Activated naive CD8-positive, alpha-beta T cell treated with anti-CD3 and anti-CD28 coated beads for 36 hours (primary cell): ENCODE results near the gene B9D1. TPM values are rescaled to one million over a fixed set of nuclear protein-coding genes. Genes with fewer than 3 reads are reported as not detected.
"Not testable (repeated sequence)": the region's sequence is repeated elsewhere in the genome, so short reads cannot be mapped to it uniquely, and the experiment has no call there.

Experiments
- DNase-seq: peaks from one replicate; pipeline ENCODE4 v3.0.0; 2021
- H3K27ac Mint-ChIP-seq: one replicate; pipeline ENCODE4 v1.8.0; 2022; ENCODE audit warnings: mild to moderate bottlenecking, moderate library complexity, mixed read lengths
- H3K27me3 Mint-ChIP-seq: one replicate; pipeline ENCODE4 v1.8.0; 2022; ENCODE audit warnings: mild to moderate bottlenecking, mixed read lengths
- H3K36me3 Mint-ChIP-seq: one replicate; pipeline ENCODE4 v1.8.0; 2021; ENCODE audit warnings: mild to moderate bottlenecking, mixed read lengths
- H3K4me1 Mint-ChIP-seq: one replicate; pipeline ENCODE4 v1.8.0; 2021; ENCODE audit warnings: mixed read lengths
- H3K4me3 Mint-ChIP-seq: one replicate; pipeline ENCODE4 v1.8.0; 2022; ENCODE audit warnings: mild to moderate bottlenecking, moderate library complexity, mixed read lengths
- H3K9me3 Mint-ChIP-seq: one replicate; pipeline ENCODE4 v1.8.0; 2022; ENCODE audit warnings: mixed read lengths
- total RNA-seq, 2 experiments: library from RNA; stranded (reverse); gene quantifications; one replicate each; pipeline ENCODE4 v1.2.3, GENCODE V29; 2021

B9D1 gene
- total RNA-seq, 2 experiments from 2014 or later: 4.7 to 7.3 TPM

DNA sequence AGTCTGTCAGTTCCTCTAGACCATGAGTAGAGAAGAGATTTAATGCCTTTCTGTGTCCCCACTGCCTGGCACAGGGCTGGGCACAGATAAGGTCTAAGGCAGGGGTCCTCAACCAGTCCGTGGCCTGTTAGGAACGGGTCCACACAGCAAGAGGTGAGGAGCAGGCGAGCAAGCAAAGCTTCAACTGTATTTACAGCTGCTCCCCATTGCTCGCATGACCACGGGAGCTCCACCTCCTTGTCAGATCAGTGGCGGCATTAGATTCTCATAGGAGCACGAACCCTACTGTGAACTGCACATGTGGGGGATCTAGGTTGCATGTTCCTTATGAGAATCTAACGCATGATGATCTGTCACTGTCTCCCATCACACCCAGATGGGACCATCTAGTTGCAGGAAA is 1.8 kb downstream of the B9D1 start:
- H3K36me3 Mint-ChIP-seq: no peaks in the 10 kb centered on the region
- H3K27ac Mint-ChIP-seq: no peak overlapping the region
- peaks cover 6% of the 10 kb centered on the region for H3K4me1 Mint-ChIP-seq
- DNase-seq: no peak
- H3K27me3 Mint-ChIP-seq: peaks cover 4% of the 10 kb centered on the region
- no peak overlapping the region for H3K4me3 Mint-ChIP-seq
- no peaks in the 10 kb centered on the region for H3K9me3 Mint-ChIP-seq

DNA sequence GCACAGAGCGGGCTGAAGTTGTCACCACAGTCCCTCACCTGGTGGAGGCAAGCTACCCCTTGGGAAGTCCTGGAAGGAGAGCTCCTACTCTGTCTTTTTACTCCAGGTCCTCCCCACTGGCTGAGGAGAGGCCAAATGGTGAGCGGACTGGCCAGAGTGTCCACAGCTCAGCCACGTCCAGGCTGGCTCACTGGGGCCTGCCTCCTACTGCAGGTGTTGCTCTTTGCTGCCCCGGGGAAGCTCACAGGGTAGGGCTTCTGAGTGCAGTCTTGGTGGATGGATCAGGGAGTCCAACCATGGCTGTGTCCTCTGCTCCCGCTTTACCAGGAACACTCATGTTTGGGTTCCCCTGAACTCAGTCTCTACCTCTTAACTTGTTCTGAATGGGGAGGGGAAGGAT is 2.7 kb downstream of the B9D1 start:
- no peak for DNase-seq

DNA sequence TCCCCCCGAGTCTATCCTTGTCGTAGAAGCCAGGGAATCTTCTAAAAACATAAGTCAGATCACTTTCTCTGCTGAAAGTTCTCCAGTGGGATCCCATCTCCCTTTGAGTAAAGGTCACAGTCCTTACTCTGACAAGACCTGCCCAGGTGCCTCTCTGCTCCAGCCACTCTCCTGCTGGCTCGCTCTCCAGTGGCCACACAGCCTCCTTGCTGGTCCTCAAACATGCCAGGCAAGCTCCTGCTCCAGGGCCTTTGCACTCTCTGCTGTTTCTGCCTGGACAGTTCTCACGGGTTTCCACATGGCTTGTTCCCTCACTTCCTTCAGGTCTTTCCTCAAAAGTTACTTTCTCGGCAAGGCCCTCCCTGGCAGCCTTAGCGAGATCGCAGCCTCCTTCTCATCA is 3.4 kb downstream of the B9D1 start:
- Mint-ChIP-seq H3K36me3 (no peaks in the 10 kb centered on the region), H3K27ac (no peak overlapping the region), H3K4me3 (no peak overlapping the region), H3K9me3 (no peaks in the 10 kb centered on the region), H3K27me3 (peaks cover 4% of the 10 kb centered on the region), H3K4me1 (peaks cover 6% of the 10 kb centered on the region)
- no peak for DNase-seq

More for the DNA sequence above, 2.7 kb downstream of the B9D1 start:
- Mint-ChIP-seq H3K27me3 (peaks cover 4% of the 10 kb centered on the region), H3K4me1 (peaks cover 6% of the 10 kb centered on the region), H3K36me3 (no peaks in the 10 kb centered on the region), H3K27ac (no peak overlapping the region), H3K4me3 (no peak overlapping the region), H3K9me3 (no peaks in the 10 kb centered on the region)

DNA sequence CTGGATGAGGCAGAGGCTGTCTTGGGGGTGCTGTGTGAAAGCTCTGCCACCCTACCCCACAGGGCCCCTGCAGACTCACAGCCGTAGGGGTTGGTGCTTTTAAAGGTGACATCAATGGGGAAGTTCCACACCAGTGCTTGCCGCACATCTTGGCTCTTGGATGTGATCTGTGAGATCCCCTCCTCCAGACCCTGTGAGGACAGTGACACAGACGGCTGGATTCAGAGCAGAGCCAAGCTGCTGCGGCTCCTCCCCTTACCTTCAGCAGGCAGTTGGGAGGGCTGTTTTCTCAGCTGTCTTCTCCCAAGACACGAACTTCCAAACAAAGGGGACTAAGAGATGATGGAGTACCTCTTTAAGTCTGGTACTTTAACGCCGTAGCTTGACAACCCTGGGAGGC is 4.8 kb downstream of the B9D1 start:
- Mint-ChIP-seq H3K27me3 (no peaks in the 10 kb centered on the region), H3K4me1 (peaks cover 6% of the 10 kb centered on the region), H3K4me3 (no peak overlapping the region), H3K27ac (no peak overlapping the region), H3K36me3 (no peaks in the 10 kb centered on the region), H3K9me3 (no peaks in the 10 kb centered on the region)
- DNase-seq: no peak

DNA sequence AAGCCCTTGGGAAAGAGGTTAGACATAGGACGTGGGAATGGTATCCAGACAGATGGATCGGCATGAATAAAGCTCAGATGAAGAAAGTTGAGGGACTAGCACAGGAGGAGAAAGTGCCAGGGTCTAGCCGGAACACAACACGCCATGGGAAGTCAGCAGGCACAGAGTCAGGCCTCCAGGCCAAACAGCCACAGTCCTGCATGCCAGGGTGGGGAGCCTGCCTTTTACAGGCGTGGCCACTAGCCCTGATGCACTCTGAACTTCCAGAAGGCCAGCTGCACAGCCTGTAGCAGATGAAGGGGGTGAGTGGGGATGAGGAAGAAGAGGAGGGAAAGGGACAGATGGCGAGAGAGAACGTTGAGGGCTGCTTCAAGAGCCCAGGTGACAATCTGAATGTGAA is 5.2 kb downstream of the B9D1 start:
- H3K36me3 Mint-ChIP-seq: no peaks in the 10 kb centered on the region
- H3K9me3 Mint-ChIP-seq: no peaks in the 10 kb centered on the region
- peaks cover 6% of the 10 kb centered on the region for H3K4me1 Mint-ChIP-seq
- no peak overlapping the region for H3K27ac Mint-ChIP-seq
- H3K4me3 Mint-ChIP-seq: no peak overlapping the region
- no peaks in the 10 kb centered on the region for H3K27me3 Mint-ChIP-seq
- no peak for DNase-seq

DNA sequence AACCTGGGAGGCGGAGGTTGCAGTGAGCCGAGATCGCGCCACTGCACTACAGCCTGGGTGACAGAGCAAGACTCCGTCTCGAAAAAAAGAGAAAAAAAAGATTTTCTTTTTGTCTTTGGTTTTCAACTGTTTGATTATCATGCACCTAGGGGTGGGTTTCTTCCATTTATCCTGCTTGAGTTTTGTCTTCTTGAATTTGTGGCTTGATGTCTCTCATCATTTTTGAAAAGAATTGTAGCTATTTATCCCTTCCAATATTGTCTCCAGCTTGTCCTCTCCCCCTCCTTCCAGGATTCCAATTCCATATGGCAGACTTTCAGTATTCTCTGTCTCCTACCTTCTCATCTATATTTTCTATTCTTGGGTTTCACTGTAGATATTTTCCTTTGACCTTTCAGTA is 7.8 kb downstream of the B9D1 start:
- DNase-seq: no peak
- Mint-ChIP-seq H3K4me1 (no peaks in the 10 kb centered on the region), H3K4me3 (no peak overlapping the region), H3K27me3 (no peaks in the 10 kb centered on the region), H3K36me3 (no peaks in the 10 kb centered on the region), H3K27ac (no peak overlapping the region), H3K9me3 (no peaks in the 10 kb centered on the region)

DNA sequence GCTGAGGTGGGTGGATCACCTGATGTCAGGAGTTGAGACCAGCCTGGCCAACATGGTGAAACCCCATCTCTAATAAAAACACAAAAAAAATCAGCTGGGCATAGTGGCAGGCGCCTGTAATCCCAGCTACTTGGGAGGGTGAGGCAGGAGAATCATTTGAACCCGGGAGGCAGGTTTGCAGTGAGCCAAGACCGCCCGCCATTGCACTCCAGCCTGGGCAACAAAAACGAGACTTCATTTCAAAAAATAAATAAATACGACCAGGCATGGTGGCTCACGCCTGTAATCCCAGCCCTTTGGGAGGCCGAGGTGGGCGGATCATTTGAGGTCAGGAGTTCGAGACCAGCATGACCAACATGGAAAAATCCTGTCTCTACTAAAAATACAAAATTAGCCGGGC is 9.1 kb downstream of the B9D1 start:
- not testable (repeated sequence) for DNase-seq, H3K36me3 Mint-ChIP-seq, H3K27me3 Mint-ChIP-seq, H3K9me3 Mint-ChIP-seq, H3K27ac Mint-ChIP-seq, H3K4me1 Mint-ChIP-seq, H3K4me3 Mint-ChIP-seq

DNA sequence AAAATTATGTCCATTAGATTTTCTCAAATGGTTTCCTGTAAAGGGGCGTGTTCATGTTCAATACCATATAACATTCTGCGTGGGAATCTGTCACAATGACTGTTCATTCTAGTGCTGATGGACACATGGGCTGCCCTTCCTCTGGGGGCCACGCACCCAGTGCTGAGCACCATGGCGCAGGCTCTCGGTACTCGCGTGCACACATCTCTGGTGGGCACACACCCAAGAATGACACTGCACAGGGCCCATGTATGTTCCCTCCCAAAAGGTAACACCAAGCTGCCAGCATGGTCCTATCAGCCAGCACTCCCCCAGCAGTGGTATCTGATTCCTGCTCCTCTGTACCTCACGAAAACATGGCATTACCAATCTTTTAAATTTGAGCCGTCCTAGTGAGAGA is 13.7 kb downstream of the B9D1 start:
- H3K4me1 Mint-ChIP-seq: no peaks in the 10 kb centered on the region
- H3K9me3 Mint-ChIP-seq: no peaks in the 10 kb centered on the region
- DNase-seq: no peak
- no peaks in the 10 kb centered on the region for H3K27me3 Mint-ChIP-seq
- H3K36me3 Mint-ChIP-seq: no peaks in the 10 kb centered on the region
- no peak overlapping the region for H3K27ac Mint-ChIP-seq
- no peak overlapping the region for H3K4me3 Mint-ChIP-seq

DNA sequence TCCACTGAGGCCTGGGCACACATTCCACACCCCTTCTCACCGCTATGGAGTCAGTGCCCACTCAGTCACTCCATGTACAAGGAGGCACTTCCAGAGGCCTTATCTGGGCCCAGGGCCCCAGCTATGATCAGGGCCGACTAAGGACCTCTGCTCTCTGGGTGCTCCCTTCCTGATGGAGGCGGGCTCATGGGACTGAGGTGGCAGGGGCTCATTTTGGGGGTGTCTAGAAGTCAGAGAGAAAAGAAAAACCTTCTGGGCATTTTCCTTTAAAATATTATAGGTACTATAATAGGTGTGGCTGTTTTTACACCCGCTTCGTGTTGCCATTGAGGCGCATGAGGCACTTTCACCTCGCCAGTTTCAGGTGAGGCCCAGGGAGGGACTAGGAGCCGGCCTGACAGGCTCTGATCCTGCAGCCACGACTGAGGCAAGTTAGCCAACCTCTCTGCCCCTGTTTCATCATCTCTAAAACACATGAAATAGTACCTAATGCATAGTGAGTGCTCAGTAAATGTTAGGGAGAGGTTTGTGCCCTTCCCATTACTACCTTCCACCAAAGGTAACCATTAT is 14.4 kb downstream of the B9D1 start:
- no peak overlapping the region for H3K4me3 Mint-ChIP-seq
- no peaks in the 10 kb centered on the region for H3K4me1 Mint-ChIP-seq
- no peaks in the 10 kb centered on the region for H3K27me3 Mint-ChIP-seq
- H3K9me3 Mint-ChIP-seq: no peaks in the 10 kb centered on the region
- no peak for DNase-seq
- no peaks in the 10 kb centered on the region for H3K36me3 Mint-ChIP-seq
- no peak overlapping the region for H3K27ac Mint-ChIP-seq

DNA sequence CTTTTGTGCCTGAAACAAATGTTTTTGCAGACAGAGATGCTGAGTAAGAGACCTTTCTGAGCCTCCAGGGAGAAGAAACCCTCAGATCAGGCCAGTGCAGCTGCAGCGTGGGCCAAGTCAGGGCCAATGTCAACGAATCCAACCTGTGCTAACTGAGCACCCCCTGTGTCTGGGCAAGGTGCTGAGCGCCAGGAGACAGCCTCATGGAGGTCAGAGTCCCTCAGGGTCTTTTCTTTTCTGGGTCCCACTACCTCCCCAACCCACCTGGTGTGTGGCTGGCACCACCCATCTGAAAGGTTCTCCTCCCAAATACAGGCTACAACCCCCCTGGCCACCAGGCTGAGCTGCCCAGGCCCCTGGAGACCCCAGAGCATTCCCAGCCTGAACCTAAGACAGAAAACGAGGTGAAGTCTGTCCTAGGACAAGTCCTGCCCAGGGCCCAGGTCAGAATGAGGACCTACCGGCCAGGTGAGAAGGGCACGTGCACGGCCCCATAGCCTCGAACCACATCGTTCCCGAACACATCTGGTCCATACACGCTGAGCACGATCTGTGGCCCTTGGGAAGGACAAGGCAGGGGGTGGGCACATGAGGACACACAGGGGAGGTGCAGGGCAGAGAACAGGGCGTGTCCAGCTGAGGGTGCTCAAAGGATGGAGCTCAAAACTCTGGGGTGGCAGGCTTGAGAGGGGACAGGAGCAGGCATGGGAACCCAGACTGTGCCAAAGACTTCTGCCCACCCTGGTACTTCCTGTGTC is 15.0 kb downstream of the B9D1 start:
- Mint-ChIP-seq H3K4me1 (no peaks in the 10 kb centered on the region), H3K9me3 (no peaks in the 10 kb centered on the region), H3K27me3 (no peaks in the 10 kb centered on the region), H3K27ac (no peak overlapping the region), H3K36me3 (no peaks in the 10 kb centered on the region), H3K4me3 (no peak overlapping the region)
- no peak for DNase-seq

DNA sequence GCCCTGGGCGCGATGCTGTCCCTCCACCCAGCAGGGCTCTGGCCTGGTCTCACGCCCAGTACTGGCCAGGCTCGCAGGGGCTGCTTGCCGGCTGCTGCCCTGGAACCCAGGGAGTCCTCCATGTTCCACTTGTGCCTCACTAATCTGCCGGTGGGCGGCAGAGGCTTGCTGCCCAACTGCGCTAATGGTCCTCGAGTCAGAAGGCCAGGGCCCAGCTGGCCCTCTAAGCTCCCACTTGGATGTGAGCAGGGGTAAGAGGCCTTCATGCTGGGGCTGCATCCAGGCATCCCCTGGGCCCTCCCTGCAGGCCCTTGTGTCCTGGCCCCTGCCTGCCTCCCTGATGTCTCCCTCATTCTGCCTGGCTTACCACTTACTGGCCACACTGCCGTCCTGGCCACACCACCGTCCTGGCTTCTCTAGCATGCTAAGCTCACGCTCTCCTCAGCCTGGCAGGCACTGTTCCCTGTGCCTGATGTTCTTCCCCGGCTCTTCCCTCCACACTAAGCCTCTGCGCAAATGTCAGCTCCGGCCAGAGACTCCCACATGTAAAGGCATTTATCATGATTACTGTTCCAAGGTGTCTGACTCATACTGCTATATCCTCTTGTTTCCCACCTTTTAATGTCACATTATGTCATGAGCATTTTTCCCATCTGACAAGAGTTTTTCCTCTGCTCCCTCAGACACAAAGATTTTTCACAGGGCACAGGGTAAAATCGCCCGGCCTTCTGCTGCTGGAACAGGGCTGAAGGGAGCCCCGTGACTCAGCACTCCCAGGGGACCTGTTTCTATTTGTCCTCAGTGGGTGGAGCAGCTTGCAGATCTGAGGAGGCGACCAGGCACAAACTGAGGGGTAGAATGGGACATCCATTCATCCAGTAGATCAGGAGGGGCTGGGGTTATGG is 15.9 kb downstream of the B9D1 start:
- Mint-ChIP-seq H3K27me3 (peaks cover 7% of the 10 kb centered on the region), H3K9me3 (no peaks in the 10 kb centered on the region), H3K36me3 (no peaks in the 10 kb centered on the region), H3K27ac (no peak overlapping the region), H3K4me1 (no peaks in the 10 kb centered on the region), H3K4me3 (no peak overlapping the region)
- DNase-seq: no peak

DNA sequence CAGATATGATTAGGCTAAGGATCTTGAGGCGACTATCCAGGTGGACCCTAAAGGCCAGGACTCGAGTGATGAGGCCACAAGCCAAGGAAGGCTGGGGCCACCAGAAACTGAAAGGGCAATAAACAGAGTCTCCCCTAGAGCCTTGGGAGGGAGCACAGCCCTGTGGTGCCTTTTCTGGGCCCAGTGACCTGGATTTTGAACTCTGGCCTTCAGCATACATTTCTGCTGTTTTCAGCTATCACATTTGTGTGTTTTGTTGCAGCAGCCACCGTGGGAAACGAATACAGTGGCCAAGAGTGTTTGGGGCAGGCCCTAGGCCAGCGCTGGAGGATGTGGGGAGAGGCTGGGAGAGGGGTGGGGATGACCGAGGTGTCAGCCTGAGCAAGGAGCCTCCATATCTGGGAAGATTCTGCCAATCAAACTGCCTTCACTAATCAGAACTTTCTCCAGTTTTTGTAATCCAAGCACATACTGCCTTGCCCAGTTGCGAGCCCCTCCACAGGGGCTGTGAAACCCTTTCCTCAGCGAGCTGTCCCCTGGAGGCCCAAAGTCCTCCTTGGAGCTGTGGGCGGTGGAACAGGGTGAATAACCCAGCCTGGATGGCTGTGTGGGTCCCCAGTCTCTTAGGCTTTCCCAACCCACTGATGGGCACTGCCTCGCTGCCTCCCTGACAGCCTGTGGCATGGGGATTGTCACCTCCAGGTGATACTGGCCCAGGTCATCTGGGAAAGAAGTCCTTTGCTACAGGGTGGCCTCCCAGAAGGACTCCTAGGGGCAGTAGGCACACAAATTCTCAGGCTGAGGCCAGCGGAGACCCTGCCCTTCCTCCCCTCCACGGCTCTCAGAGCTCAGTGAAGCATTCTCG is 16.8 kb downstream of the B9D1 start:
- H3K4me1 Mint-ChIP-seq: no peaks in the 10 kb centered on the region
- DNase-seq: no peak
- no peak overlapping the region for H3K4me3 Mint-ChIP-seq
- no peaks in the 10 kb centered on the region for H3K9me3 Mint-ChIP-seq
- no peak overlapping the region for H3K27ac Mint-ChIP-seq
- H3K36me3 Mint-ChIP-seq: no peaks in the 10 kb centered on the region
- H3K27me3 Mint-ChIP-seq: peaks cover 16% of the 10 kb centered on the region

DNA sequence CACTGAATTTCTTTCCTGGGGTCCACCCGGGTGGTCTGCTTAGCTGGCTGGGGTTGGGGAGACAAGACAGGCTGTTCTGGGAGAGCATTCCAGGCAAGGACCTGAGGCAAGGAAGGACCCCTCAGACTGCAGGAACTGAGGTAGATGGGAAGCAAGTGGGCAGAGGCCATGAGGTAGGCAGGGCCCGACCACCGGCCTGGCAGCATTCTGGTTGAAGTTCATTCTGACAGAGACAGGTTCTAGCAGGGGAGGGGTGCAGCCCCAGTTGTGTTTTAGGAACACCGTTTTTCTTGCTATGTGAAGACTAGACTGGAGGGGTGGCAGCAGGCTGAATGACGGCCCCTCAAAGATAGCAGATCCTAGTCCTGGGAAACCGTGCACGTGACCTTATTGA is 17.5 kb downstream of the B9D1 start:
- H3K27me3 Mint-ChIP-seq: peaks cover 17% of the 10 kb centered on the region
- H3K4me1 Mint-ChIP-seq: no peaks in the 10 kb centered on the region
- no peak overlapping the region for H3K4me3 Mint-ChIP-seq
- no peak overlapping the region for H3K27ac Mint-ChIP-seq
- no peaks in the 10 kb centered on the region for H3K9me3 Mint-ChIP-seq
- no peak for DNase-seq
- H3K36me3 Mint-ChIP-seq: no peaks in the 10 kb centered on the region

DNA sequence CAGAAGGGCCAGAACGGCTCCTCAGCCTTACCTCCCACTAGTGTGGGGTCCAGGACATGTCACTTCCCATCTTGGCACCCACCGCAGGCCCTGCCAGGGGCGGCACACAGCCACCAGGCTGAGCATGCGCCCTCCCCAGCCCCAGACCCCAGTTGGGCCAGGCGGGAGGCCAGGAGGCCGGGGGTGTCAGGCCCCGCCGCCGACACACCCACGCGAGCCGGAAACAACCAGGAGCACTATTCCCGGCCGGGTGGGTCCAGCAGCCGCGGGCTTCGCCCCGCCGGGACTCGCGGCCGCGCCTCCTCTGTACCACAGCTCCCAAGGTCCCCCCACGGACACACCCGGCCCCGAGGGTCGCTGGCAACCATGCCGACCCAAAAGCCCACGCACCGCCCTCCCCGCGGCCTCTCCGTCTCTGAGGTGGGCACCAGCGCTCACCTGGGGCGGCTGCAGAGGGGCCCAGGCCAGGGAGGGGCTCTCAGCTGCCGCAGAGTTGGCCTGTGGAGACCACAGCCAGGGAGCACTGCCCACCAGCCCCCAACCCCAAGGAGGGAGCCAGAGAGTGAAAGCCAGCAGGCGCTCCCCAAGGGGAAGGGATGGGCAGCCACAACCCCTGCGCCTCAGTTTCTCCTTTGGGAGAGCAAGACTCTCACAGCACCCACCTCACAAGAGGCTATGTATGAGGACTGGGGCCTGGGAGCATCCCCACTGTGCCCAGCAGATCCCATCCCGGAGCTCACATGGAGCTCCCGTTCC is 18.0 kb downstream of the B9D1 start:
- no peak for DNase-seq
- Mint-ChIP-seq H3K4me3 (no peak overlapping the region), H3K27ac (no peak overlapping the region), H3K4me1 (no peaks in the 10 kb centered on the region), H3K36me3 (no peaks in the 10 kb centered on the region), H3K9me3 (no peaks in the 10 kb centered on the region), H3K27me3 (peaks cover 19% of the 10 kb centered on the region)
